KG1 (cell line): ENCODE data around the gene IREB2.

Experiments used
- DNase-seq: peaks from one replicate; lab custom pipeline; 2025; lab: John Stamatoyannopoulos, UW

The IREB2 gene

DNA sequence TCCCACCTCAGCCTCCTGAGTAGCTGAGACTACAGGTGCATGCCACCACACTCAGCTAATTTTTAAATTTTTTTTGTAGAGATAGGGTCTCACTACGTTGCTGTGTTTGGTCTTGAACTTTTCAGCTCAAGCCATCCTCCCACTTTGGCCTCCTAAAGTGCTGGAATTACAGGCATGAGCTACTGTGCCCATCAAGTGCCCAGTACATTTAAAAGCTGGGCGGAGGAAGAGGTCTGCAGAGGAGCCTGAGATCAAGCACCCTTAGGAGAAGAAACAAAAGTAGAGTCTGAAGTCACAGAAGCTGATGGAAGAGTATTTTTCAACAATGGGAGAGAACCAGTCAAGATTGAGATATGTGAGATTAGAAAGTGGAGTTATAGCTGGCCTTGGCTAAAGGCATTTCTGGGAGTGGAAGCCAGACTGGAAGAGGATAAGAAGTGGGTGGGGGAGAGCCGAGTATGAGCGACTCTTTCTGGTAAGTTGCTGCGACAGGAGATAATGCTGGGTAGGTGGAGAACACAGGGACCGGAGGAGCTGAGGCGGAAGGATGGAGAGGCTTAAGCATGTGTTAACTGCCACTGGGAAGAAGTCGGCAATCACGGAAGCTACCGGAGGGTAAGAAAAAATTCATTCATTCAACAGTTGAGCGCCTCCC is 782 bp upstream of the IREB2 start:
- DNase-seq: peak; percentile 79

DNA sequence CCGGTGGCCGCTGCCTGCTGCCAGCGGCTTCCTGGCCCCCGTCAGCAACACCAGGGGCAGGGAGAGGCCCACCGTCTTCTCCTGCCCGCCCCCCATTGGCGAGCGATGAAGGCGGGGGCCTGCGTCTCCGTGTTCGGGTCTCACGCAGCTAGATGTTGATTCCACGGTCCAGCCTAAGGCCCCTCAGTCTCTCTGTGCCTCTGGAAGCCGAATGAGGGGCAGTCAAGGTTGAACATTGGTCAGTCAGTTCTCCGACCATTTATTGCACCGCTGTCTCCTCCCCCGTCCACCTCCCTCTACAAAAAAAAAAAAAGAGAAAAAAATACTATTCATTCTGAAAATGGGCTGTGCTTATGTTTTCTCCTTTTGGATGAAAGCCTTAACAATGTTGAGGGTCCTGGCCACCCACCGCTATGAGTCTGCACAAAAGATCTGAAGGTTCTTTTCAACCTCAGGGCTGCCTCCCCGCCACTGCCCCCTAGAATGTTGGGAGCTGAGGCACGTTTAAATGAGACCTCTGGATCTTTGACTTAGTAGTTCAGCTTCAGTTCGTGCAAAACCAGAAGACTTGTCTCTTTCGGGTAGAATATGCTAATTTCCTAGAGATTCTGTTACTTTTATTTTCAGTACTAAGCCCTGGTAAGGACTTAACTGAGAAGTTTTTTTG is 736 bp downstream of the IREB2 start:
- no peak for DNase-seq

DNA sequence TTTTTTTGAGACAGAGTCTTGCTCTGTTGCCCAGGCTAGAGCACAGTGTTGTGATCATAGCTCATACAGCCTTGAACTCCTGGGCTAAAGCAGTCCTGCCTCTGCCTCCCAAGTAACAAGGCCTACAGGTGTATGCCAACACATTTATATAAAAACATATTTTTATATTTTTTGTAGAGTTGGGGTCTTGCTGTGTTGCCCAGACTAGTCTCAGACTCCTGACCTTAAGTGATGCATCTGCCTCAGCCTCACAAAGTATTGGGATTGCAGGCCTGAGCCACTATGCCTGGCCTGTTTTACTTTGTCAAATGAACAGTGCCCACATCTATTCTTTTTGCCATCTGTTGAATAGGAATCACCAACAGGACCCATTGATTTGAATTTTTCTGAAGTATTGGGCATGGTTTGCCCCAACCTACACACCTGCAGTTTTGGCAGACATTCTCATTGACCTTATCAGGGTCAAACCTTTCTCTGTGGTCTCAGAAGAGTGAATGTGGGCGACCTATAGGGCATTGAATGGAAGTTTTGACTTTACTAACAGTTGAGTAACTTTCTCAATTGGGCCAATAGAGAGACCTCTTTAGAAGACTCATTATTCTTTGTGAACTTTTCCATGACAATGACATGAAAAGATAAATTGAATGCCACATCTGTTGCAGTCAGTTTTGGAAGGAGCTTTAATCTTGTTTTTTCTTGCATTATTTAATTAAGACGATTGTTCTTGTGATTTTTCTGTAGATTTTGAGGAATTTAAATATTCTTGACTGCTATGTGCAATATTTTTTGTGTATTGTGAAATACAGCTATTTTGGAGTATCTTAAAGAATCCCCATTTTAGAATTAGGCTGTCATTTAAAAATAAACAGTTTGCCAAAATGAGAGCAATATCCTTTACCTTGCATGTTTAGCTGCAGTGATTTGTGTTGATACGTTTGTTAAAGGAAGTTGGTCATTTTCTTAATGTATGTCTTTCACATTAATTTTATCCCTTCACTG is 2.7 kb downstream of the IREB2 start:
- DNase-seq: no peak

DNA sequence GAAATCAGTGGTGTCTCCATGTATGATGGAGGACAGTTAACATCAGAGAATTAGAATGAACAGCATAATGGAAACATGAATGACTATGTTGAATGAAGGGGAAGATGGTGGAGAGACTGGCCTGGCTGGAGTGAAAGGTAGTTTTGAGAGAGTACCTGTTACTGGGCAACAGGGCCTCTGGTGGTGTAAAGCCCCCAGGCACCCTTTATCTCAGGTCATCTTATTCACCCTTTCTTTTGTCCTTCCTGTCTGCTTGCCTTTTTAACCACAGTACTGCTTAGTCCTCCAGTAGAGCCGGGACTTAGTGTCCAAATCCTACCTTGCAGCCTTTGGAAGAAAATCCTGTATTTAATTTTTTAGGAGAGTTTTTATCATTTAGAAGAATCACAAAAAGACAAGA is 6.2 kb downstream of the IREB2 start:
- no peak for DNase-seq

DNA sequence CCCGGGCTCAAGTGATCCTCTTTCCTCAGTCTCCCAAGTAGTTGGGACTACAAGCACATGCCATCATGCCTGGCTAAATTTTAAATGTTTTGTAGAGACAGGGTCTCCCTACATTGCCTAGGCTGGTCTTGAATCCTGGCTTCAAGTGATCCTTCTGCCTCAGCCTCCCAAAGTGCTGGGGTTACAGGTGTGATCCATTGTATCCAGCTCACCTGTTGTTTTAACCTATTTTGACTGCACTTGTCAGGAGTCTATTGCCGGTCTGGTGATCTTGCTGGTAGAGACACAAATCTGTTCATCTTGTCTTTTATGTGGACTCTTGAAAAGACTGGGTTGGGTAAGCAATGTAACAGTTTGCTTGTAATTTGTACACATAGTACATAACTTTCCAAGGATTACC is 7.9 kb downstream of the IREB2 start:
- no peak for DNase-seq

DNA sequence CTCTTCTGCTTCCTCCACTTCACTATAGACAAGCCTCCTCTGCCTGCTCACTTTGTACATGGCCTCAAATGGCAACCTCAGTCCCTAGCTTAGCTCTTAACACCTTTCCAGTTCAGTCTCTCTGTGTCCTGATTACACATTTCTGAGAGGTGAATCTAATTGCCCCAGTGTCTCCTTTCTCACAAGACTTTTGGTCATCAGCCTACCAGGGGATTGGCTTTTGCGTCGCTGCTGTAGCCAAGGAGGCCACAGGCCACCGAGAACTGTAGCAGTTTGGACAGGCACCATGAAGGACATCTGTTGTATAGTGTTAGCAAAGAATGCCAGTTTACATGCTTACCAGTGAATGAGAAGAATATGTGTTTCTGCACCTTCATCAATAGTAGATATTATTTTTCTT is 8.5 kb downstream of the IREB2 start:
- DNase-seq: no peak

DNA sequence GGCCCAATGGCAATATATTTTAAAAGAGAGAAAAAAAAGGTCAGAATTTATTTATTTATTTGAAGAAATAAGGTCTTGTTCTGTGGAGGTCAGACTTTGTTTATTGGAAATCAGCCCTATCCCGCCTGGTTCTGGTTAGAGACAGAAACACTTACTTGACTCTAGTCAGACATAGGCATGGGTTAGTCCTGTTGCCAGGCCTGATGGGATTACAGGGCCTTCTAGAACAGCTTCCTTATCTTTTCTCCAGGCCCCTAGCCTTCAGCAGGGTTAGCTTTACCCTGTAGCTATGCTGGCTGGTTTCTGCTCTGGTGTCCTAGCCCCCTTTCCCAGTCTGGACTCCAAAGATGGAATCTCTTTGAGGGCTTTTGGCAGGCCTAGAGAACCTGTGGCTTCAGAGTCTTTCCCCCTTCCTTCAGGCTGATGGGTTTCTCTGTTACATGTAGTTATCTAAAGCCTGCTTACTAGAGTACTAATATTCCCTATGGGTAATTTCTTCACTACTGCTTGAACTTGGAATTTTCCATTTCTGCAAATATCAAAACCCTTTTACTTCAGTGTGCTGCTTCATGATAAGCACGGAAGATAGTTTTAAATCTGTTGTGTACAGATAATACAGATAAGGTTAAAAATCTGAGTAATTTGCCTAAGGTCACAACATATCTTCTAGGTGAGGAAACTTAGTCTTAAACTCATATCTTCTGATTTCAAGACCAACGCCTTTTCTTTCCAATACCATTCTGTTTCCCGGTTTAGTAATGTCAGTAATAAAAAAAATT is 10.6 kb downstream of the IREB2 start:
- DNase-seq: no peak

DNA sequence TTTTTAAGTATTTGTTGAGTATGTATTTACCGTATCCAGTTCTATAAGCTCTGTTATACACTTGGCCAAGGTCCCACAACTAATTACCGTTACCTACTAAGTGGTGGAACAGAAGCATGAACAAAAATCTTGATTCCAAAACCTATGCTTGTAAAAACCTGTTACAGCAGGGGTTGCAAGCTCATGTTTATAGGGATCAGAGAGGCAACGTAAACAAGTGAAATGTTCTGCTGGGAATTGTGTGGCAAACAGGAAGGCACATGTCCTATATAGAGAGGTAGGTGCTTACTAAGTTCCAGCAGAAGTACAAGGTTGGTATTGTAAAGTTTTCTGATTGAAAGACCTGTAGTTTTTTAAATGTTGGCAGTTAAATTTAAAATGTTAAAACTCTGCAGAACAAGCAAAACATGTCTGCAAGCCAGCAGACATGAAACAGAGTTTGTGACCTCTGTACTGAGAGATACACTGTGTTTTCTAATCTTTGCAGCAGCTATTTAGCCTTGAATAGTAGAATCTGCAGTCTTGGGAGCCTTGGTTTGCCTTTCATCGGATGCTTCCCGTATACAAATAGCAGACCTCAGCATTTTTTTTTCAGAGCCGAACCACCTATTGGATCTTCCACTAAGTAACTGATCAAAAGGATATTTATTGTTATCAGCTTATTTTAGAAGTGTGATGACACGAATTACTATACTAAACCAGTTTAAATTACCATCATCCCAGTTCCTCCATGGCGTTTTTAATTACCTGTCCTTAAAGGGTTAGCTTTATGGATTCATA is 11.4 kb downstream of the IREB2 start:
- no peak for DNase-seq

DNA sequence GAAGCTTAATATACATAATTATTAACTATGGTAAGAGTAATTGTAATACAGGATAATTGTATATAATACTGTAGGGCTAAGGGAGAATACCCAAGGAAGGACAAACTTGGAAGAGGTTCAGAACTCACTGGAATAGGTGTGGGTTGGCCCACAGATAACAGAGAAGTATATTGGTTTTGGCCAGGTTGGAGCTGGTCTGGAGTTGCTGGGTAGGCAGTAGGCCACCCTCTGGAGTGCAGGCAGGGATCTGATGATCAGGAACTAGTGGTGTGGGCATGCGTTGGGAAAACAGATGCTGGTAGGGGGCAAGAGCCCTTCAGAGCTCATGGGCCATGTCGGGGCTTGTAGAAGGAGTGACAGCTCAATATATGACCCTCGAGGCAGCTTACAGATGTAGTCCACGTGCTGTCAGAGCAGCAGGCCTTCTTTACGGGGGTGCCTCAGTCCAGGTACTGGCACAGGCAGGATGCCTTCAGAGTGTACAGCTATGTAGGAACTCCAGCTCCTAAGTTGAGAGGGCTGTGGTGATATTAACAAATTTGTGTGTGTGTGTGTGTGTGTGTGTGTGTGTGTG is 12.4 kb downstream of the IREB2 start:
- DNase-seq: no peak

DNA sequence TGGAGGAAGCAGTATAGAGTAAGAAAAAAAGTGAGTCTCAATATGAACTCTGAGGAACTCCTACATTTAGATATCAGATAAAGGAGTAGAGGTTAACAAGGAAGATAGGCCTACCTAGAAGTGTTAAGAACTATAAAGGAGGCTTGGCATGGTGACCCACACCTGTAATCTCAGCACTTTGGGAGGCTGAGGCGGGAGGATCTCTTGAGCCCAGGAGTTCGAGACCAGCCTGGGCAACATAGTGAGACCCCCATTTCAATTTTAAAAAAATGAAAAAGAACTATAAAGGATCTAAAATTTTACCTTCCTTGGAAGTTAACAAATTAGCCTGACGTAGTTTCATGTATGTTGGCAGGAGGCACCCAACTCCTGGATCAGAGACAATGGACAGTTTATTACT is 14.5 kb downstream of the IREB2 start:
- DNase-seq: no peak

DNA sequence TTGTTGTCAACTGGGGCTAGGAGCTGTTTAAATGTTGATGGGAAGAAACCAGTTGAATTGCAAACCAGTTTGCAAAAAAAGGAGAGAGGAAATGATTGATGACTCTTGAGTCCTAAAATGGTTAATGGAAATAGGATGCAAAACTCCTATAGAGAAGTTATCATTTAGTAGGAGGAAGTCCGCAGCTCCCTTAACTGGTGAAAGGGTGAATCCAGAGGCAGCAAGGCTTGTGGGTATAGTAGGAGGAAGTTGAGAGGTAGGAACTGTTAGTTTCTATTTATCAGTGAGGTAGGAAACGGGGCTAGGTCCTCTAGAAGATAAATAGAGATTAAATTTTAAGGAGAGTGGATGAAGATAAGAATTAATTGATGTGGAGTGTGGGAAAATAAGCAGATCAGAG is 15.4 kb downstream of the IREB2 start:
- no peak for DNase-seq

DNA sequence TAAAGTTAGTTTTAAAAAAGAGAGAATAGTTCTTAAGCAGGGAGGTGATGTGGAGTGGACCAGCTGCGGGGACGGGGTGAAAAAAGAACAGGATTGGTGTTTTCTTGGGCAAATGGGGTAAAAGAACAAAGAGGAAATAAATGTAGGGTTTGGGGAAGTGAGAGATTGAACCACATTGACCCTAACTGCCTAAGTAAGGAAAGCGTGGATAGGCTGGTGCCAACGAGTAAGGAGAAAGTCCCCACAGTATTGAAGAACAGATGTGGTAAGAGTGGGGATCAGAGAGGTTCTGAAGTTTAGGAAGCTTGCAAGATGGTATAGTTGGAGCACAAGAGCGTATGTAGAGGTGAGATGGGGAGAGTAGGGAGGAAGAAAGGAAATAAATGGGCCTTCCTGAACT is 17.0 kb downstream of the IREB2 start:
- DNase-seq: no peak

DNA sequence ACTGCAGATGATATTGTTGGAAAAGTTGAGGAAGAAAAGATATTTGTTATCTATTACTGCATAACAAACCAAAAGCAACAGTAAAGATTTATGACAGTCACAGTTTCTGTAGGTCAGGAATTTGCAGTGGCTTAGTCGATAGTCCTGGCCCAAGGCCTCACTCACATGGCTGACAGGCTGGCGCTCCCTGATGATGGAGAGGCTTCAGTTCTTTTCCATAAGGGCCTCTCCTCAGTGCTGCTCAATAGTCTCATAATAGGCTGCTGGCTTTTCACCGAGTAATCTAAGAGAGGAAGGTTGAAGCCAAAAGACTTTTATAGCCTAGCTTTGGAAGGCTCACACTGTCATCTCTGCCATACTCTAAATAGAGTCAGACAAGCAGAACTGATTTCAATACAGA is 17.7 kb downstream of the IREB2 start:
- DNase-seq: no peak

DNA sequence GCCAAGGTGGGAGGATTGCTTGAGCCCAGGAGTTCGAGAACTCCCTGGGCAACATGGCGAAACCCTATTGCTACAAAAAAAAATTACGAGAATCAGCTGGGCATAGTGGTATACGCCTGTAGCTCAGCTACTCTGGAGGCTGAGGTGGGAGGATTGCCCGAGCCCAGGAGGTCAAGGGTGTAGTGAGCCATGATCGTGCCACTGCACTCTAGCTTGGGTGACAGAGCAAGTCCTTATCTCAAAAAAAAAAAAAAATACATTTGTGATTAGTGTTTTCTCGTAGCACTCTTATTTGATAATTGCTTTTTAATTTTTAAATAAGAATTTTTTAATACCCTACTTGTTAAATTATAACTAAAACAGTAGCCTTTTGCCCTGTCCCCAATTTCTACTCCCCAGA is 18.4 kb downstream of the IREB2 start:
- DNase-seq: no peak

DNA sequence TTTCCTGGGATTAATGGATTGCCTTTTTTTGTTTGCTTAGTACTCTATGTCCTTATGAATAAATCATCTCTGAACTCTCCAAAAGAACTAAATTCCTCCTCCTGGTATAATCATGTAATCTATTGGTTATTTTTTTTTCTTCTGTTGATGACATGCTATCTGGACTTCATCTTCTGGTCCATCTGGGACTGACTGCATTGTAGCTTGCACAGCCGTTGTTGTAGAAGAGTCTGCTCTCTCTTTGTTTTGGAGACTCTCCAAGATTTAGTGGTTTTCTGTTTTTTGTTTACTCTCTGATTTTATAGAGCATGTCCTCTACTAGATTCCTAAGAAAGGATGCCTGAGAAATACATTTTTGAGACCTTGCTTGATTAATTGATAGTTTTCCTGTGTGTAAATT is 19.1 kb downstream of the IREB2 start:
- DNase-seq: no peak

DNA sequence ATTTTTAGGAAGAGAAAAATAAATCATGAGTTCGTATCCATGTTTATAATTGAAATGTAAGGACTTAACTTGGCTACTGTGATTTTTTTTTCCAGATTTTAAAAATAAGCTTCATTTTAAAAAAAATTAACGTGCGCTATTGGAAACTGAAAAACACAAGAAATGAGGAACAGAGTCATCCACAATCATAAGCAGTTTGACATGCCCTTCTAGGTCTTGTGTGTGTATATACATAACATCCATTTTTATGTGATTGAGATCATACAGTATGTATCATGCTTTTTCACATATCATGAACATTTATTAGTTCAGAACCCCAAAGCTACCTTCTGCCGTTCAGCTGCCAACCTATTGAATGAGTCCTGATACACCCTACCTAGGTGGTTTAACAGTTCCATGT is 22.7 kb downstream of the IREB2 start:
- DNase-seq: no peak

DNA sequence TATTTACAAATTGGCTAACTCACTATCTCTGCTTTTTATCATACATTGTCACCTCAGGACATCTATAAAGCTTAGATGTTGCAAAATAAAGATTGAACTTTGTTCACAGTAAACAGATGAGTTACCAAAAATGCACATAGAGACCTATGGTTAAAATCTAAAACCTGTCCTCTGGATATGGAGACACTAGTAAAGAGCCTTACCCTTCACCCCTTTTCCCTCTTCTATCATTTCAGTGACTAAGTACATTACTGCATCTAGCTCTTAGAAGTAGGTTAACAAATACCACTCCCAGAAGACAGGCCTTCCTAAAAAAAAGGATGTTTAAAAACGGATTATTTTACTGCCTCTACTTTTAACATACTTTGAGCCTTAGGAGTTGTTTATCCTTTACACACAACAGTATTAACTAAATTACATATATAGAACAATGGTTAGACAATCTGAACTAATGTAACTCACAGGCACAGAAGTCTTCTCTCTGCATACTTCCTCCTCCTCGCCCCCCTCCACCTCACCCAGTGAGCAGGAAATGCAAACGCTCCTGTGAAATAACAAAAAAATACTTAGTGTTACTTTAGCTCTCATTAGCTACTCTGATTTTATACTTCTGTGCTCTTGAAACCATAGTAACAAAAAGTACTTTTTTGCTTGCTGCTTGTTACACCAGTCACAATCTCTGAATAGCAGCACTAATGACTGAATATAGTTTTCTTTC is 23.3 kb downstream of the IREB2 start:
- DNase-seq: no peak

DNA sequence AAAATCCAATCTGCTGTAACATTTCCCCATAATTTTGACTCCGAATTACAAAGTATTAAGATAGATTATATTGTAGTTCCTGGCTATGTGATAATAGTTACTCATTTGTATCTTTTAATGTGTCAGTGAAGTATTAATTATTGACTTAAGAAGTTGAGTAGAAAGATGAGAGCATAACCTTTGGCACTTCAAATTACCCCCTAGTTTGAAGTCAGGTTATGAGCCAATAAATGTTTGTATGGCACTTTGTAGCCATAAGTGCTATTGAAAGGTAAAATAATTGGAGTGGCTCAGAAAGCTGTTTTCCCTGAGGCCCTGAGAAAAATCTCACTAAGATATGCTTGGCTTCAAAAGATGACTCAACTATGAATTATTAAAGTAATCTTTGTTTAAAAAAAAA is 31.0 kb downstream of the IREB2 start:
- no peak for DNase-seq

DNA sequence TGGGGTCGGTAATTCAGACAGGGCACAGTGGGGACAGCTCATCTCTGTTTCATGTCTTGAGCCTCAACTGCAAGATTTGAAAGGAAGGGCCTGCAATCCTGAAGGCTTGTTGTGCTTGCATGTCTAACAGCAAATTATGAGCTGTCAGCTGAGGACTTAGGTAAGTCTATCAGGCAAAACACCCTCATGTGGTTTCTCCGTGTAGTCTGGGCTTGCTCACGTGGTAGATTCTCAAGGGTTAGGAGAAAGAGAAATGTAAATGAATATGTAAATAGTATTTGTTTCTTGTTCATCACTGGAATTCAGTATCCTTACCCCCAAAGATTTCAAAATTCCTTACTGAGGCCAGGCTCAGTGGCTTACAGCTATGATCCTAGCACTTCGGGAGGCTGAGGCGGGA is 39.3 kb downstream of the IREB2 start:
- no peak for DNase-seq

DNA sequence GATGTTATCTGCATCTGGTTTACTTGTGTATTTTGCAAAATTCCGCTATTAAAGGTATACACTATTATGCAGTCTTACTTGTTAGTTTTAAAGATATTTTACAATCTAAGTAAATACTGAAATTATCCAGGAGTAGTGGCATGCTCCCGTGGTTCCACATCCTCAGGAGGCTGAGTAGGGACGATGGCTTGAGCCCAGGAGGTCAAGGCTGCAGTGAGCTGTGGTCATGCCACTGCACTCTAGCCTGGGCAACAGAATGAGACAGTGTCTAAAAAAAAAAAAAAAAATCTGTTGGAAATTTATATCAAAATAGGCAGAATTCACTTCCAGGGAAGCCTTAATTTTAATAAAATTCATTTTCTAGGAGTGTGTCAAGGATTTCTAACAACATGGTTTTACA is 41.6 kb downstream of the IREB2 start:
- no peak for DNase-seq
